ENCODE measurements around the gene ZFPL1.

Gene ZFPL1

GRCh38 chr11:65127473-65128181 lies 43.6 kb downstream of the ZFPL1 start:
- DNase-seq: no peak

- no peak for DNase-seq
These were observed 44.4 kb downstream of the ZFPL1 start for GRCh38 chr11:65128182-65129145.

GRCh38 chr11:65129649-65130441 lies 45.8 kb downstream of the ZFPL1 start:
- no peak for DNase-seq

DNA sequence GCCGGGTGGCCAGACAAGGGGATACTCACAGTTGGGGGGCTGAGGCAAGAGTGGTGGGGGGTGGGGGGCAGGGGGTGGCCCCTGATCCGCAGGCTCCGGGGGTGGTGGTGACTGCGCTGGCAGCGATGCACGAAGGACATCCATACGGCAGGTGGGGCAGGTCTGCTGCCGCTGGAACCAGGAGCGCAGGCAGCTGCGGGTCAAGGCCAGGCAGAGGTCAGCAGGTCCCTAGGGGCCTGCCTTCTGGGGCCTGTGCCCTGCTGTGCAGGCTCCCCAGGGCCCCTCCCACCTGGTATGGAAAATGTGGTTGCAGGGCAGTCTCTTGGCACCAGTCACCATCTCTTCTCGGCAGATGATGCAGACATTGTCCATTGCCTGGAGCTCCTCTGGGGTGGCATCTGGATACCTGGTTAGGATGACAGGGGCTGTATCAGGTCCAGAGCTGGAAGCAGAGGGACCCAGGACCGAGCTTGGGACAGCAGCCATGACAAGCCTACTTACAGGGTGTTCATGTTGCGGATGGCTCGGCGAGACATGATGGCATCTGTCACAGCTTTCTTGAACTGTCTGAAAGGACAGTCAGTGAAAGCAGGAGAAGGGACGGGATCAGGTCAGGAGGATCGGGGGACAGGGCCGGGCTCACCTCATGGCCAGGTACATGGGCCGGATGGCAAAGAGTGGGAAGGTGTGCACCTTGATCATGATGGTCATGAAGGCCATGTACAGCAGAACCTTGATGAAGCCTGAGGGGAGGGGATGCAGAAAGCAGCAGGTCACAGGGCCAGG lies 46.8 kb downstream of the ZFPL1 start:
- no peak for DNase-seq

DNA sequence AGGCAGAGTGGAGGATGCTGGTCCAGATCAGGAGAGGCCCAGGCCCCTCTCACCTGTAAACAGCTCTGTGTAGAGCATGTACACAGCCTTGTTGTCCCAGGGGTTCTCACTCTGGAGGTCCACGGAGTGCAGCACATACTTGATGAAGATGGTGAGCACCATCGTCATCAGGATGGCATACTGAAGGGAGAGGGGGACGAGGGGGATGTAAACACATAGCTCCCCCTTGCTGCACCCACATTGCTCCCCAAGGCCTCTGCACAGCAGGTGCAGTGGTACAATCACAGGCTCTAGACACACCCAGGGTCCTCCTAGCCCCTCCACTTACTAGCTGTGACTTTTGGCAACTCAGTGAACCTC lies 47.4 kb downstream of the ZFPL1 start:
- DNase-seq: no peak

GRCh38 chr11:65131895-65132237 lies 47.8 kb downstream of the ZFPL1 start:
- DNase-seq: no peak

- no peak for DNase-seq
These were observed 48.4 kb downstream of the ZFPL1 start for GRCh38 chr11:65132238-65132987.

DNA sequence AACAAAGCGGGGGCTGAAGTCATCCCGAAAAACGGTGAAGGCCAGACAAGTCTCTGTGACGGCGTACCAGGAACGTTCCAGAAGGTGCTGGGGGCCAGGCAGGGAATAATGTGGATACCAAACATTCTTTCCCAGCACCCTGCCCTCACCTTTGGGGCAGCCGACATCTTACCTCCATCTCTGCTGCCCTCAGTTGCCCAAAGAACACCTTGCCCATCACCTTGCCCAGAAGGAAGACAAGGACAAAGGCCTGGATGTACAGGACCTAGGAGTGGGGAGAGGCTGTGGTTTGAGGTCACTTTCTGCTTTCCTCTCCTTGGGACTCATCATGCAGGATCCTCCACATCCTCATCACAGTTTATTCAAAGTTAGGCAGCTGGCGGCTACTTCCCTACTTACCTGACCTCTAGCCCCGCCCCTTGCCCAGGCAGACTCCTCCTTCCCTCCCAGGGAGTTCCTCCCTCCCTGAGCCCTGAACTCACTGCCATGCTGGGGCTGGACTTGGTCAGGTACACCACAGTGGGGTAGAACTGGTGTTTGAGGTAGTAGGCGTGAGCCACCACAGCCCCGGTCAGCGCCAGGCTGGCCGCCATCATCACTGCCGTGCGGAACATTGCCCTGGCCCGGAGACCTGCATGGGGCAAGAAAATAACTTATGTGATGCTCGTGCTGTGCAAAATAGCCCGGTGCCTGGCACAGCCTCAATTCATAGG lies 49.1 kb downstream of the ZFPL1 start:
- DNase-seq: no peak

GRCh38 chr11:65133724-65134123 lies 49.7 kb downstream of the ZFPL1 start:
- peak in 1 of 51 donors; percentile 33 for DNase-seq

DNA sequence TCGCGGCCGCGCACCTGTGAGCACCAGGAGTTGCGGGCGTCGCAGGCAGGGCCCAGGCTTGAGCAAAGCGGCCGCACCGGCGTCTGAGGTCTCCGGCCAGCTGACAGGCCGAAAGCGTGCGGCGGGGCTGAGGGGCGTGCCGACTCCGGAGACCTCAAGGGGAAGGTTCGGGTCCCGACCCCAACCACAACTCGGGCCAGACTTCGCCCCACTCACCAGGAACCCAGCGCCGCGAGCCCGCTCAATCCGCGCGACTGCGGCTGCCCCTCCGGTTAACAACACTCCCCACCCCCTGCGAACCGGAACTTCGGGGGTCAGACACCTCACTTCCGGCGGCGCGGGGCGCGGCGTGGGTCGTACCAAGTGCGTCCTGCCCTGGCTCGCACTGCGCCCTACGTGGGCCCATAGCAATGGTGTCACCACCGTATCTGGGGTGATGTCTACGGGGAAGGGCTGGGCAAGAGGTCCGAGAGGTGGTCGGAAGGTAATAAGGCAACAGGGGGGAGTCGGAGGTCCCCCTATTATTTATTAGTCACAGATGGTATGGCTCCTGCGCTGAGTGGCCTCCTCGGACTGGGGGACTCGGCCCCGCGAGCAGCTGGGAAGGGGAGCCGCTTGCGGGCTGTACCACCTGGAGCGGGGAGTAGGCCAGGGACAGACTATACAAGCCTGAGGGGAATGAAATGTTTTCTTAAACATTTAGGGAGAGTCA lies 50.4 kb downstream of the ZFPL1 start, which contains the start of gene SYVN1:
SYVN1 (minus strand) TSS at position 280 of the 712 bp plus-strand sequence. CDS start 918 bp downstream, outside the sequence.
- DNase-seq: peak; percentile 63 to 98 (median 87)

DNA sequence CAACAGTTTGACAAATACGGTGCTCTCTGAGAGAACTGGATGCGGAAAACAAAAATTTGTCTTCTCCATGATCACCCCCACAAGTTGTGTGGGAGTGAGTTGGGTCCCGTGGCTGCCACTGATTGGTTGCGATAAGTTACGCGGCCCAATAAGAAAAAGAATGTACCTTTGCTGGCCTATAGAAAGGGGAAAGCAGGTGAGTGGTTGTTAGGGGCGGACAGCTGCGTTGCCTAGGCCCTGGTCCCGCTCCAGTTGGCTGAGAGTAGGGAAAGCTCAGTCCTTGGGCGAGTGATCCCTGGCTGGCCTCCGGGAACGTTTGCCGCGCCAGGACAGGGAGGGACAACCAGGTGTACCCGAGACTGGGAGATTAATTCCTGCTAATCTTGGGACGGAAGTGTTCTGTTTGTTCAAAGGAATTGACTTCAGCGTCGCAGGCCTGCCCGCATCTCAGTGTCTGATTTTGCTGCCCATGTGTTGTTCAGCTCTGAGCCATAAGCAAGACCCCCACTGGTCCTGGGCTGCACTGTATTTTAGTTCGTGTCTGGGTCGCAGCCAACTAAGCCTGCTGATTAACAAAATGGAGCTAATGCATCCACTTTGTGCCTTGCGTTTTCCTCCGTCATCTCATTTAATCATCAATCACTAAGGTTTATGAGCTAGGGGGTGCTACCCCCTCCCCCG lies 51.1 kb downstream of the ZFPL1 start:
- DNase-seq: peak; percentile 33 to 97 (median 80)

GRCh38 chr11:65135633-65136145 lies 51.7 kb downstream of the ZFPL1 start:
- DNase-seq: no peak

GRCh38 chr11:65136515-65137096 lies 52.6 kb downstream of the ZFPL1 start:
- DNase-seq: no peak

All from hypothalamus (tissue), 51 donors.